ENCODE results near the gene WDR37.
"Not testable (repeated sequence)": the region's sequence is repeated elsewhere in the genome, so short reads cannot be mapped to it uniquely, and the experiment has no call there.

Gene WDR37, protein sequence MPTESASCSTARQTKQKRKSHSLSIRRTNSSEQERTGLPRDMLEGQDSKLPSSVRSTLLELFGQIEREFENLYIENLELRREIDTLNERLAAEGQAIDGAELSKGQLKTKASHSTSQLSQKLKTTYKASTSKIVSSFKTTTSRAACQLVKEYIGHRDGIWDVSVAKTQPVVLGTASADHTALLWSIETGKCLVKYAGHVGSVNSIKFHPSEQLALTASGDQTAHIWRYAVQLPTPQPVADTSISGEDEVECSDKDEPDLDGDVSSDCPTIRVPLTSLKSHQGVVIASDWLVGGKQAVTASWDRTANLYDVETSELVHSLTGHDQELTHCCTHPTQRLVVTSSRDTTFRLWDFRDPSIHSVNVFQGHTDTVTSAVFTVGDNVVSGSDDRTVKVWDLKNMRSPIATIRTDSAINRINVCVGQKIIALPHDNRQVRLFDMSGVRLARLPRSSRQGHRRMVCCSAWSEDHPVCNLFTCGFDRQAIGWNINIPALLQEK

DNA sequence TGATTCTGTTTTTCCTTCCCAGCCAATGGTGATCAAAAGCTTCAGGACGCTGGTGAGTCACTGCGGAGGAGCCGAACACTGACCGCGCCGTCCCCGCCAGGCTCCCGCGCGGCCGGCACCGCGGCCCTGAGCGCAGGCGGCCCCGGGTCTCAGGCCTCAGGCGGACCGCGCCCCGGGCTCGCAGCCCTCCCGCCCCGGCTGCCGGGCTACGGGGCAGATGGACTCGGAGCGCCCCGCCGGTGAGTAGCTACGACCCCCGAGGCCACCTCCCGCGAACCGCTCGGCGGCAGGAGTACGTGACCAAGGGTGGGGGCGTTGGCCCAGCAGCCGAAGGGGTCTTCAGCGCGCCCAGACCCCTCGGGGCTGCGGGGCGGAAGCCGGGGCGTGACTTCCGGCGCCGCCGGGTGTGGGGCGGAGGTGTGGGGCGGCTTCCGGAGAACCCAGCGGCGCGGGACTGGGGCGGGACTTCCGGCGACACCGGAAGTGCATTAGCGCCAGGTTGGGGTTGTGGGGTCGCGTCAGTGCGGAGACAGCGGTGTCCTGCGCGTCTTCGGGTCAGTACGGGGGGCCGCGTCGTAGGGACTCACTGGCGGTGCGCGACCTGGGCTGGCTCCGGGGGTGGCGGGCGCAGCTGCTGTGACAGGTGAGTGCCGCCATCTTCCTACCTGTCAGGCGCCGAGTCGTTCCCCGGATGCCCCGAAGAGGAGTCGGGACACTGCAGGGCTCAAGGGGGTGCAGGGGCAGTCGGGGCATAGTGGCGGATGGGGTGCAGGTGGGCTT lies at the start of gene WDR37:
TSS of gene WDR37 (plus strand) at position 60 of the 780 bp plus-strand sequence. CDS start 15,771 bp downstream, outside the sequence.
- peak; percentile 92 for DNase-seq

DNA sequence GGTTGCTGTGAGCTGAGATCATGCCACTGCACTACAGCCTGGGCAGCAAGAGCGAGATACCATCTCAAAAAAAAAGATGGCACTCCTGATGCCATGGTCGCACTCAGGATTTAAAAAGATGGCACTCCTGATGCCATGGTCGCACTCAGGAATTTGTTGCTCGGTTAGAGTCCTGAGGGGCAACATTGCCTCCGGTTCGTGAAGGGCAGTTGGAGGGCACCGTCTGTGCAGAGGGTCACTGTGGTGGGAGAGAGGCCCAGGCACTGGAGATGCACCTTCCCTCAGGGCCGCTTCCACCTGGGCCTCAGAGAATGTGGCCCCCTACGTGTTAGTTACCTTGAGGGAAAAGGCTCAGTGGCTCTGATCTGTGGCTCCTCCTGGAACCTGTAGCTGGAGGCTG lies 49.6 kb upstream of the WDR37 start:
- DNase-seq: peak; percentile 16

DNA sequence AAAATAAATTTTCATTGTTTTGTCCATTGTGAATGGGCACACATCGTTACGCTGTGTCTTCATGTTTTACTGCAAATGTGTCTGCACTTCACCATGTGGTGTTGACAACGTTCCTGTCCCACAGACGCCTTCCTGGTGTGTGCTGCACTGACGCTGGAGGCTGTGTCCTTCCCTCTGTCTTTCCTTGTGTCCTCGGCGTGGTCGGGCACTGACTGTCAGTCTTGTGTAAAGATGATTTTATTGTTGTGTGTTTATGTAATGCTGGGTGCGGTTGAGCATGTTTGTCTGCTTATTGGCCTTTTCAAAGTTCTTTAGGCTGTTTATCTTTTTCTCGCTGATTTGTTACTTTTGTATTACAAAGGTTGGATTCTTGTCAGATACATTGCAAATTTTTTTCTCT lies 48.6 kb upstream of the WDR37 start:
- DNase-seq: peak; percentile 15

DNA sequence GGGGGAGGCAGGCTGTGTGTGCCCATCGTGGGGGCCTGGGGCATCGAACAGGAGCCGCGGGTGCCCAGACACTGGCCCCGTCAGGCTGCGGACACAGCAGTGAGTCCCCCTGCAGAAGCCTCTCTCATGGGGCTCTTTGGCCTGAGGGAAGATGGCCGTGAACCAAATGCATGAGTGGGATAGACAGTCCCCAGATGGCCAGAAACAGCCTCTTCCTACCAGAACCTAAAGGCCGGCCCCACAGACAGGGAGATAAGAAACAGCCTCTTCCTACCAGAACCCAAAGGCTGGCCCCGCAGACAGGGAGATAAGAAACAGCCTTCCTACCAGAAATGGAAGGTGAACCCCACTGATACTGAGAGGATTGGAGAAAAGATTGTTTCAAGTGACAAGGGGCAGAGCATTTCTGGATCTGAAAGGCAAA lies 47.1 kb upstream of the WDR37 start:
- DNase-seq: no peak

DNA sequence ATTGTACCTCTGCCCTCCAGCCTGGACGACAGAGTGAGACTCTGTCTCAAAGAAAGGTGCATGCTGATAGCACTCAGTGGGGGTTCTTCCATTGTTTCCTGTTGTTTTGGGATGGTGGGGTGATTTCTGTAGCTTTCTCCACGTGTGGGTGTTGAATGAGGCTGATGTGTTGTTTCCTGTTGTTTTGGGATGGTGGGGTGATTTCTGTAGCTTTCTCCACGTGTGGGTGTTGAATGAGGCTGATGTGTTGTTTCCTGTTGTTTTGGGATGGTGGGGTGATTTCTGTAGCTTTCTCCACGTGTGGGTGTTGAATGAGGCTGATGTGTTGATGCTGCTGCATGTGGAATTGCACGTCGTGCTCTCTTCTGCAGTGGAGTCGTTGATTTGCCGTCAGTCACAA lies 46.2 kb upstream of the WDR37 start:
- peak; percentile 20 for DNase-seq

DNA sequence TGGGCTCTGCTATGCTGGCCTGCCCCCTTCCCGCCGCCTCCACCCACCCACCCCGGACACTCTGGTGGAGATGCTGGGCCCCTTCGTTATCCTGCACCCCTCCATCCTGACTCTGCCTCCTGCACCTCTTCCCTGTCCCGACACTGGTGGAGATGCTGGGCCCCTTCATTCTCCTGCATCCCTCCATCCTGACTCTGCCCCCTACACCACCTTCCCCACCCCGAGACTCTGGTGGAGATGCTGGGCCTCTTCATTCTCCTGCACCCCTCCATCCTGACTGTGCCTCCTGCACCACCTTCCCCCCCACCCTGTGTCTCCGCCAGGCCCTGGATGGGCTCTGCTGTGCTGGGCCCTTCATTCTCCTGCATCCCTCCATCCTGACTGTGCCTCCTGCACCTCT lies 45.5 kb upstream of the WDR37 start:
- peak; percentile 19 for DNase-seq

DNA sequence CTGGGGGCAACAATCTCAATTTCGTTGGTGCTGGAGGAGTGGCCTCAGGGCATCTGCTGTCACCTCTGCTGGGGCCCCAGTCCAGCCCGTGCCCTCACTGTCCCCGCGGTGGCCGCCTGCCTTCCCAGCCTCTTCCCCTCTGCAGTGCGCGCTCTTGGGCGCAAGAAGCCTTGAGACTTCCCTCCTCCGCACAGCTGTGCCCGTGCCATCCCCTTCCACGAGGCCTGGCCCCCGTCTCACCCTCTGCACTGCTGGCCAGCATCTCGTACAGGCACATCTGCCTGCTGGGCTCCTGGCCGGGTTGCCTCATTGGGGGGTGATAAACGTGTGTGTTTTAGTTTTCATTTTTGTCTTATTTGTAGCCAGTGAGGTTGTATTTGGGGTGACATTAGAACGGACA lies 44.5 kb upstream of the WDR37 start:
- peak; percentile 16 for DNase-seq

DNA sequence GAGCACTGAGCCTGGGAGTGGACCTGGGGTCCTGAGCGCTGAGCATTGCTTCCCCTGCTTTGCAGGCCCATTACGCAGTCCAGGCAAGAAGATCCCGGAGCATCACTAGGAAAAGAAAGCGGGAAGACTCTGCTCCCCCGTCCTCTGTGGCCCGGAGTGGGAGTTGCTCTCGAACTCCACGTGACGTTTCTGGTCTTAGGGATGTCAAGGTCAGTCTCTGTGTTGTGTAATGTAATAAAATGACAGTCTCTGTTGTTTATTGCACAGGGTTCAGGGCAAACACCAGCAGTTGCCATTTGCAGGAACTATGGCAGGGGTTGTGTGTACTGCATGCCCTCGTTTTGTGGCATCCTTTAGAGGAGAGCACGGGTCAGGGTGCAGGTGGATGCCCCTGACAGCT lies 40.5 kb upstream of the WDR37 start:
- no peak for DNase-seq

DNA sequence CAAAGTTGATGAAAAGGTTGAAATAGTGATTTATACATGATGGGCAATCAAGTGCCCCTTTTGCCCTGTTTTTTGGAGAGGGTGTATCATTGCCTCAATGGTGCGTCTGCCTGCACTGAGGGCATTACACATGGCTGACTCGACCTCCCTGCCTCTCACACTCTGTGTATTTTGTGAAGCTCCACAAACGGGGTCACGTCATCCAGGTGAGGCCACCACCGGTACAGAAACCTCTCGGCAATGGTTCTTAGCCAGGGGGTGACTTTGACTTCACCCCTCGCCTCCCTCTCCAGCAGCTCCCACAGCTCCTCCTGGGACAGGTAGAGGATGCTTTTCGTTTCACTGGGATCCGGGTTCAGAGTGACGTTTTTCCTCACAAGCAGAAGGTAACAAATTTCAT lies 36.8 kb upstream of the WDR37 start:
- DNase-seq: no peak

DNA sequence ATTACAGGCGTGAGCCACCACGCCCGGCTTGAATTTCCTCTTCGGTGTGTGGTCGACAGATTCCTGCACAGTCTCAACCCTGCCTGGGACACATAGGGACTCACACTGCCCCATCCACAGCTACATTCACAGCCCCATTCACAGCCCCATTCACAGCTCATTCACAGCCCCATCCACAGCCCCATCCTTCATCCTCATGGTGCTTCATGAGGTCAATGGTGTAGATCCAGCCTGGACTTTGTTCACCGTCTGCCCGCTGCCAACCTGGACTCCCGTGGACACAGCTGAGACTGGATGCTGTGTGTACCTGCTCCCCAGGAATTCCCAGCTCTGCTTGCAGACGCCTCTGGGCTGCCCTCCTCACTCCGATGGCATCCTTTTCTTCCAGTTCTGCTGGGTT lies 35.7 kb upstream of the WDR37 start:
- DNase-seq: no peak

DNA sequence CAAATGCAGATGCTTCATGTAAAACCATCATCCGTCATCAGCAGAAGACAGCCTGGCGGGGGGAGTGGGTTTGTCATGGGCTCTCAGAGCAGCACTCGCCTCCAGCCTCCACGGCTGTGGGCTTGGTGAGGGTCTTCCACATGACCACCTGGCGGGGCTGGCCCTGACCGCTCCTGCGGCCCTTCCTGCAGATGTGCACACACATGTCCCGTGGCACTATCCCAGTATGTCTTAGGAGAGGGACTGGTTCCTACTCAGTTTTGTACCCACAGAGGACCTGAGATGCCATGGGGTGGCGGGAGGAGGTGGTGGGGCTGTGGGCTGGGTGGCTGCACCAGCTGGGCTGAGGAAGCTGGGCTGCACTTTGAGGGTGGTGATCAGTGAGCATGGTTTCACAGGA lies 35.2 kb upstream of the WDR37 start:
- DNase-seq: no peak

DNA sequence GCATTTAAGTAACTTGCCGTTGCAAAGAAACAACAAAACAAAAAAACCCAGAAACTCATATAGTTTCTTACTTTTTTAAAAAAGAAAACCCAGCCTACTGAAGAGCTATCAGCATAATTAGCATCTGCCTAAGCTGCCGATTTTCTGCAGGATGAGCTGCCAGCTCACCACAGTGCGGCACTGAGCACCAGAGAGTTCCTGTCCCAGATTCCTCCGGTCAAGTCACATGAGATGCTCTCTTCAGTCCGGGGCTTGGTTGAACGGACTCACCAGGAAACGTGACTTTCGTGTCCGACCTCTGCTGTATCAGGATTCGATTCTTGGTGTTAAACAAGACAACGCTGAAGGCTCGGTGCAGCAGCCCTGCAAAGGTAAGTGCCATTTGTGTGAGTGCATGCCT lies 33.8 kb upstream of the WDR37 start:
- no peak for DNase-seq

DNA sequence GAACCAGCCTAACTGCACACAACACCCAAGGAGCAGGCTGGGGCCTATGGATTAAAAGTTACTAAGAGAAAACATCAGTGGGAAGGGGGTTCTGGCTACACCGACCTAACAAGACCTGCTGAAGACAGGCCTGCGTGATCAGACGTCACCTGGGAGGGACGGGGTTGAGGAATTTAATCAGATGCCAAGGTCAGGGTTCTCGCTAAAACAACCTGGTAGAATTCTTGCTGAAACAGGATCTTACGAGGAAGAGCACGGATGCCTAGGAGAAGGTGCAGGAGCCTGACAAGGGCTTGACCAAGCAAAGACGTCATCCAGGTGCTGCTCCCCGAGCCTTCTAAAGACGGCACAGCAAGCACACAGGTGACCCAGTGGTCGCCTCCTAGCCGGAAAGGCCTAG lies 32.1 kb upstream of the WDR37 start:
- no peak for DNase-seq

DNA sequence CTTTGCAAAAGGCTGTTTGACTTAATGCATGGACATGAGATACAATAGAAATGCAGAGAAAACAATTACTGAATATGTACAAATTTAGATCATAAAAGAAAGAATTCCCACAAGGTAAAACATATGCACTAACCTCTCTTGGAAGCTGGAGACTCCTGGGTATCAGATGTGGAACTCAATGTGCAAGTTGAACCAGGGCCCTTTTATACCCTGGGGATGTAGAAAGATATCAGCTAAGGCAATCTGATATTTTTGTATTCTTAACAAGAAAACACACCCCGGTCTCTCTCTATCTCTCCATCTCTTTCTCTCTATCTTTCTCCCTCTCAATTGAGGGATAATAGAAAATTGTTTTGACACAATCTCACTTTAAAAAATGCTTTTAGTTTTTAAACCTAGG lies 30.5 kb upstream of the WDR37 start, which contains the start of gene IDI2:
TSS of gene IDI2 (minus strand) at position 177 of the 400 bp plus-strand sequence. CDS start 1,136 bp downstream, outside the sequence.
- DNase-seq: no peak

DNA sequence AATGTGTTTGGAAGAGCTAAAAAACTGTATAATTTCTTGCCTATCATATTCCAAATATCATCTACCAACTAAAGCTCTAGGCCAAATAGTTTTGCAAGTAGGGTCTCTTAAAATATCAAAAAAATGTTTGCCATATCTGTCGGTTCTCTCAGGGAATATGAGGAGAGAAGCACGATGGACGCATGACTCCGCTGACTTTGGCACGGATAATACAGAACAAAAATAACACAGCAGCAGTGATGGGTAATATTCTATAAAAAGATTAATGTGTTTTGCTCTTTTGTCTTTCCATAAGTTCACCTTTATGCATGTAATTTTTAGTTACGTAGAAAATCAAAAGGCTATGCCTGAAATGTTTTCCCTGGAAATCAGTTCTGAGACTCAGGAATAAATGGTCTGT lies 29.6 kb upstream of the WDR37 start:
- no peak for DNase-seq

DNA sequence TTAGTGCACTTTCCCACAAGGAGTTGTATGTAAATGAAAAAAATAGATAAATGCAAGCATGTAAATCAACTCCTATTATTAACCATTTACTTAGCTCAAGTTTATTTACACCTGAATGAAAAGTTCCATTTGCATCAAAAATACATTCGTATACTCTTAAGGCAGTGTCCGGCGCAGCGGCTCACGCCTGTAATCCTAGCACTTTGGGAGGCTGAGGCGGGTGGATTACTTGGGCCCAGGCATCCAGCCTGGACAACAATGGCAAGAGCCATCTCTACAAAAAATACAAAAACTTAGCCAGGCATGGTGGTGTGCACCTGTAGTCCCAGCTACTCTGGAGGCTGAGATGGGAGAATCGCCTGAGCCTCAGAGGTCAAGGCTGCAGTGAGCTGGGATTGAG lies 26.3 kb upstream of the WDR37 start:
- DNase-seq: no peak

DNA sequence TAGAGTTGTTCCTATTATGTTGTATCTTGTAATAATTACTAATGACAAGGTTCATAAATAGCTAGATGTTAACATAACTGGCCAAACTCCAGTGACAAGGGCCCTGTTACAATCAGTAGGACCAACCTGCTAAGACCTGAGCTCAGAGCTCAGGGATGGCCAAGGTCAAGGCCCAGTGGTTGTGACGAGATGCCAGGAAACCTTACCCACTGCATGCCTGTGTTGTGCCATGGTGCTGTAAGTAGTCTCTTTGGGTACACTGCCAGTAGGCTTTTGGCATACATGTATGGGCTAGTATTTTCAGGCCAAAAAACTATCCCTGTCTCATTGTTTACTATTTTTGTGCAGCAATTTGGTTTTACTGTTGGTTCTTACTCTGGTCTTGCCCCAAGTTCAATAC lies 22.6 kb upstream of the WDR37 start:
- DNase-seq: no peak

DNA sequence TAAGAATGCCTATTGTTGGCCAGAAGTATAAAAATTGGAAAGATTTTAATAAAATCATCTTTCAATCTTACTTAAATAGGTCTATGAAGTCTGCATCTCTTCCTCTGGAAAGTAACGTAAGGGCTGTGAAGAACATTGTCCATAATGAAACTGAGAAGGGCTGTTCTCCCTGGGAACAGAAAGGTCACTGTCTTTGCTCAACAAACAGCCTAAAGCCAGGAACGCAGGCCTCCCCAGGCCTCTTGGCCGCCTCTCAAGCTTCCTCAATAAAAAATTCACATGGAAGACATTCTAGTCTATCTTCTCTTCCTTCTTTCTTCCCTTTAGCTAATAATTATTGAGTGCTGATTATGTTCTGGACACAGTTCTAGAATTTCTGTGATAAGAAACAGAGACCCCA lies 21.4 kb upstream of the WDR37 start:
- no peak for DNase-seq

DNA sequence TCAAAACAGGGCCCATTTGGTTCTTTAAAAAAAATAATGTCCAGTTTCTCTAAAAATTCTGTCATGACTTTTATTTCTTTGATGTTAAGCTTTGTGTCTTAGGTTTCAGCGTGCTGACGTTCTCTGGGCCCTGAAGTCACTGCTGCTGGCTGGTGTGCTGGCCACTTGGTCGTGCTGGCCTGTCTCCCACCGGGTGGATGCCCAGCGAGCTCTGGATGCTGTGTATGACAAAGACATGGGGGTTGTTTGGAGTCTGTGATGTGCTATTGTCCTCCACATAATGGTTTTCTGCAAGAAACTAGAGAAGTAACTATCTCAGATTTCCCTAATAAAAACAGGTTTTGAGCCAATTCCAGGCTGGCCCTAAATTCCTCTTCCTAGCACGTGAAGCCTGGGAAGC lies 21.0 kb upstream of the WDR37 start:
- no peak for DNase-seq

DNA sequence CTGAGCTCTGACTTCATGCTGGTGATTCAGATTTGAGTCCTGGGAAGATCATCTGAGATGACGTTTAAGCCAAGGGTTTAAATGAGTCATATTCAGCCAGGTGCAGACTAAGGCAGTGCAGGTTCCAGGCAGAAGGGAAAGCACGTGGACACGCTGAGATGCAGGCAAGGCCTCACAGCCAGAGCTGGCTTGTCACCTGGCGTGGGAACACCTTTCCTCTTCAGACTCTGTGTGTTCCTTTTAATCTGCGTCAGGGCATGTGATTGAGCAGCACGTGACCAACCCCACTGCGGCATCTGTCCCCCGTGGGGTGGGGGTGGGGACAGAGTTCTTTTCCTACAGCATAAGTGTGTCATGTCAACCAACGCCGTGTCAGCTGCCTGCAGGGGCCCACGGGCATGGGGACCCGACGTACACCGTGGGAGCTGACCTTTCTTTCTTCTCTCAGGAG lies 19.8 kb upstream of the WDR37 start:
- no peak for DNase-seq

DNA sequence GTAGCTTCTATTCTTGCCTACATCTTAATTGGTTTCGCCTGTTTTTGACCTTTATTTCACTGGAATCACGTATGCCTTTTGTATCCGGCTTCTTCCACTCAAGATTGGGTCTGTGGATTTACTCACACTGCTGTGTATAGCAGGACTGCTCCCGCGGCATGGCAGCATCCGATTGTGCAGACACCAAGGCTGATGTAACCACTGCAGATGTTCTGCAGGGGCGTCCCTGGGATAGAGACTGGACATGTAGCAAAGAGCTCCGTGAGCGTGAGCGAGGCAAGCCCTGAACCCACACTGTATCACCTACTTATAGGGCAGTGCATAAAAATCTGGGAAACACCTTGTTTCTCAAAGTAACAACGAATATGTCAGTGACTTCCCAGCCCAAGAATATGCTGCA lies 19.1 kb upstream of the WDR37 start:
- no peak for DNase-seq

DNA sequence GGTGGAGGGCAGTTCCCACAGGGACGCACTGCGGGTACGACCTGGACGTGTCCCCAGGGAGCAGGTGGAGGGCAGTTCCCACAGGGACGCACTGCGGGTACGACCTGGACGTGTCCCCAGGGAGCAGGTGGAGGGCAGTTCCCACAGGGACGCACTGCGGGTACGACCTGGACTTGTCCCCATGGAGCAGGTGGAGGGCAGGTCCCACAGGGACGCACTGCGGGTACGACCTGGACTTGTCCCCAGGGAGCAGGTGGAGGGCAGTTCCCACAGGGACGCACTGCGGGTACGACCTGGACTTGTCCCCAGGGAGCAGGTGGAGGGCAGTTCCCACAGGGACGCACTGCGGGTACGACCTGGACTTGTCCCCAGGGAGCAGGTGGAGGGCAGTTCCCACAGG lies 17.4 kb upstream of the WDR37 start:
- not testable (repeated sequence) for DNase-seq

DNA sequence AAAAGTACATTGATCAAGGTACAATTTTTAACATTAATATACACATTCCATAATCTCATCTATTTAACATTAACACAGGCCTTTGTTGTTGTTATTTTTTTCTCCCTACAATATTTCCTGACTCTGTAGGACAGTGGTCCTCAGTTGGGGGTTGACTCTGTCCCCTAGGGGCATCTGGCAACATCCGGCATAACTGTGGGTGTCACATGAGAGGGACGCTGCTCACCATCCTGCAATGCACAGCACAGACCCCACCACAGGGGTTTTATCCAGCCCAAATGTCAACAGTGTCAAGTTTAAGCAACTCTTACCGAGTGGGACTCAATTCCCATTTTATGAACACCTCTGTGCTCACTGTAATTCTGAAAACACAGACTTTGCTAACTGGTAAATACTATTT lies 16.1 kb upstream of the WDR37 start:
- DNase-seq: no peak

DNA sequence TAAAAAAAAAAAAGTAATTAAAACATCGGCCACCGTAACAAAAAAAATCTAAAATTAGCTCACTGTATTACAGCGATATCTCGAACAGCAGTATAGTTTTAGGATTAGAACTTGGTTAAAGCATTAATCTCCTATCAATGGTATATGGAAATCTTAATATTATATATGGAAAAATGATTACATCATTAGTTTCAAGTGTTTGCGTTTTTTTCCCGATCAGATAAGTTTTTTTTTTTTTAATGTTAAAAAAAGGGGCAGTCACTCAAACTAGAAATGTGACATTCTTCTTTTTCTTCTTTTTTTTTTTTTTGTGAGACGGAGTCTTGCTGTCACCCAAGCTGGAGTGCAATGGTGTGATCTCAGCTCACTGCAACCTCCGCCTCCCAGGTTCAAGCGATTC lies 14.7 kb upstream of the WDR37 start:
- no peak for DNase-seq

Measured in stimulated activated CD8-positive, alpha-beta memory T cell treated with anti-CD3 and anti-CD28 coated beads, Interleukin-4, amount 100 ng/mL, for 48 hours (primary cell).